WERI-Rb-1 (cell line): ENCODE data around the gene D2HGDH.
A peak's percentile ranks its signal among the peaks of the same experiment; 100 is the strongest.

Experiments
- DNase-seq: peaks from one replicate; pipeline ENCODE4 v3.0.0-alpha.2; 2020
- H3K27ac ChIP-seq: fragments of 250-450 bp; sonication (Bioruptor Pico); 2 replicates; pipeline ENCODE4 v1.5.1; 2020; ENCODE audit warnings: mild to moderate bottlenecking, moderate library complexity
- H3K27me3 ChIP-seq: fragments of 250-450 bp; sonication (Bioruptor Pico); 2 replicates; pipeline ENCODE4 v1.5.1; 2021; ENCODE audit warnings: mild to moderate bottlenecking, low read depth, moderate library complexity; ENCODE audit not compliant: insufficient read depth, severe bottlenecking
- H3K36me3 ChIP-seq: fragments of 250-450 bp; sonication (Bioruptor Pico); 2 replicates; pipeline ENCODE4 v1.5.1; 2020; ENCODE audit warnings: mild to moderate bottlenecking, moderate library complexity
- H3K4me3 ChIP-seq: 2 replicates; pipeline ENCODE4 v1.5.1; 2011; ENCODE audit warnings: low read depth, mild to moderate bottlenecking, control low read depth, low read length
- H3K9me3 ChIP-seq: fragments of 250-450 bp; sonication (Bioruptor Pico); 2 replicates; pipeline ENCODE4 v1.5.1; 2021; ENCODE audit warnings: mild to moderate bottlenecking, moderate library complexity; ENCODE audit not compliant: severe bottlenecking
- CTCF ChIP-seq: IDR thresholded peaks from 2 replicates; pipeline ENCODE4 v1.5.1; 2011; ENCODE audit warnings: low read depth, mild to moderate bottlenecking, control low read depth, inconsistent platforms, low read length

Gene D2HGDH

GRCh38 chr2:241793385-241793784 lies 59.0 kb downstream of the D2HGDH start:
- Histone ChIP-seq H3K36me3 (no peaks in the 10 kb centered on the region), H3K27me3 (no peaks in the 10 kb centered on the region), H3K4me3 (no peak overlapping the region), H3K27ac (no peak overlapping the region), H3K9me3 (peaks cover 2% of the 10 kb centered on the region)
- TF ChIP-seq CTCF, result no peak
- no peak for DNase-seq

DNA sequence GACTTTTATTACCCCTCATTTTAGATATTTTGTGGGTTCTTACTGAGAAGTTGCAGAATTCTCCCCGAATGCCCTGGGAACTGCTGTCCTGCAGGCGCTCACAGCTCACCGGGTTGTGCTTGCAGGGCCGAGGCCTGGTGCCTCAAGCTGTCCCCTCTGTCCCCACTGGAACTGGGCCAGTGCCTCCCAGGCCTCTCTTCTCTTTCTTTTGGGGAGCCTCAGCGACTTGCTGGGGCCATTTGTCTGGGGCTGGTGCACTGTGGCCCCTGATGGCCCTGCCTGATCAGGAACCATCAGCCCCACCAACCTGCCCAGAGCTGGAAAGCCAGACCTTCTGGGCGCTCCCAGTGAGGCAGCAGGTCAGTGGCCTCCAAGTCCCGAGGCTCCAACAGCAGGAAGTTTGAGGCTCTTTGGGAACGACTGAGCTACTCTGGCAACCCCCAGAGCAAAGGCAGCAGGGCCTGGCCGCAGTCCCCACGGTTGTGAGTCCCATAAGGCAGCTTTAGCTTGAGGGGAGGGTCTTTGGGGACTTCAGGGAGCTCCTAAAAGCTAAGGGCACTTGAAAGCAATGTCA lies 59.9 kb downstream of the D2HGDH start:
- Histone ChIP-seq H3K4me3 (no peak overlapping the region), H3K27me3 (no peaks in the 10 kb centered on the region), H3K9me3 (peaks cover 2% of the 10 kb centered on the region), H3K36me3 (no peaks in the 10 kb centered on the region), H3K27ac (no peak overlapping the region)
- no peak for TF ChIP-seq CTCF
- peak; percentile 3 for DNase-seq

DNA sequence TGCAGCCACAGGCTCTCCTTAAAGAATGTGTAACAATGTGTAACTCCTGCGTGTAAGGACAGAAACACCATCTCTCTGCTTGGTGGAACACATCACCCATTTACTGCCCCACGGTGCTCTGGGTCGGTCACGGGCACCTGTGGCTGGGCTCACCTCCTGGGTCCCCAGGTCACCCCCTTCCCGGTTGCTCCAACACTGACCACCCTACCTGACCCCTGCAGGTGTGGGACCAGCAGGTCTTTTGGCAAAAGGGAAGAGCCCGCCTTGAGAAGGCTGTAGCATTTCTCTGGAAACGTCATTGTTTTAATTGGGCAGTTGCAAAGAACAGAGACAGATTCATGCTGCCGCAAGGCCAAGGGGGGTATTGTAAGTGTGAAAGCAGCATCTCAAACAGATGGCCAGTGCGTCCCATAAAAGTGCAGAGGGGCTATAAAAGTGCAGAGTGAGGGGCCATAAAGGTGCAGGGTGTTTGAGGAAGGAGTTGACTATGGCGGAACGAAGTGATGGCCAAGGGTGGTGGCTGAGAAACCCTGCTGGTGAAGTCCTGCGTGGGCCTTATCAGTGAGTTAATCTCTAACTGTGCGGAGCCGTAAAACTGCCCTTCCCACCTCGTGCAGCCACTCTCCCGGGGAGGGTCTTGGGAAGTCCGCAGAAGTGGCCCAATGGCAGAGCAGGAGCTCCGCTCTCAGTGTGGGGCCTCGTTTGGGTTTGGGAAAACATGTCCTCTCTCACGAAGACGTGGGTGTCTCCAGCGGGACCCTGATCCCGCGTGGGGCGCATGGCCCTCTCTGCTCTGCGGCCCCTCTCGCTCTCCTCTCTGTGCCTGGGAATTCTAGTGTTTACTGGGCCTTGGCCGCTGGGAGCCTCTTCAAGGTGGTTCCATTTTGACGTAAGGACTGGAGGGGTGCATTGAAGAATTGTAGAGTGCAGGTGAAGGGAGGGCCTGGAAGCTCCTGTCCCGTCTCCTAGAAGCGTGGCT lies 60.9 kb downstream of the D2HGDH start:
- Histone ChIP-seq H3K9me3 (peaks cover 2% of the 10 kb centered on the region), H3K27ac (no peak overlapping the region), H3K27me3 (no peaks in the 10 kb centered on the region), H3K36me3 (no peaks in the 10 kb centered on the region), H3K4me3 (no peak overlapping the region)
- peak; percentile 4 for DNase-seq
- no peak for TF ChIP-seq CTCF

DNA sequence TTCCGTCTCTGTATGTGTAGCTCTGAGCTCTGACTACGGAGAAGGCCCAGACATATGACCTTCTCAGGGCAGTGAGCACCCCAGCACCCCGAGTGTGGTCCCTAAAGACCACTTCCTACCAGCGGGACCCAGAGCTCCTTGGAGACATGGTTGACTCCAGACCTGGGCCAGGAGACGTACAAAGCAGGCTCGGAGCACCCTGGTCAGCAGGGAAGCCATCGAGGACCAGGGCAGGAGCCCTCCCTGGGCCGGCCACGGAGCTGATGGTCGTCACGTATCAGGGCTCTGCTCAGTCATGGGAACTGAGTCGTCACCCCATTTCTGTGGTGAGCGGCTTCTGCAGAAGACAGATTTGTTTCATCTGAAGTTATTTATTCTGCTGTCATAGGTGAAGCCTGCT lies 61.8 kb downstream of the D2HGDH start:
- Histone ChIP-seq H3K9me3 (peaks cover 2% of the 10 kb centered on the region), H3K27ac (no peak overlapping the region), H3K36me3 (no peaks in the 10 kb centered on the region), H3K27me3 (no peaks in the 10 kb centered on the region), H3K4me3 (no peak overlapping the region)
- no peak for TF ChIP-seq CTCF
- DNase-seq, result no peak

GRCh38 chr2:241796610-241797138 lies 62.2 kb downstream of the D2HGDH start:
- no peak for TF ChIP-seq CTCF
- Histone ChIP-seq H3K36me3 (no peaks in the 10 kb centered on the region), H3K27ac (no peak overlapping the region), H3K27me3 (no peaks in the 10 kb centered on the region), H3K9me3 (no peaks in the 10 kb centered on the region), H3K4me3 (no peak overlapping the region)
- DNase-seq, result peak; percentile 5
